Muscle layer of colon (tissue), 2 donors: ENCODE data around the gene LRP1.

Experiments
- H3K27ac ChIP-seq: one replicate; pipeline ENCODE4 v1.7.0; 2013; ENCODE audit warnings: low read depth, mild to moderate bottlenecking, low read length, moderate library complexity
- H3K27me3 ChIP-seq, 2 donors: one replicate each; pipeline ENCODE4 v1.7.0; 2013; ENCODE audit warnings: low read length in 2 of 2, mild to moderate bottlenecking in 2 of 2; ENCODE audit not compliant: insufficient read depth in 2 of 2, control insufficient read depth in 1 of 2
- H3K36me3 ChIP-seq: one replicate; pipeline ENCODE4 v1.7.0; 2013; ENCODE audit warnings: mild to moderate bottlenecking, low read length; ENCODE audit not compliant: insufficient read depth
- H3K4me1 ChIP-seq: one replicate; pipeline ENCODE4 v1.7.0; 2013; ENCODE audit warnings: mild to moderate bottlenecking, low read length; ENCODE audit not compliant: insufficient read depth
- H3K4me3 ChIP-seq, 2 donors: one replicate each; pipeline ENCODE4 v1.7.0; 2013; ENCODE audit warnings: low read length in 2 of 2, low read depth in 1 of 2, mild to moderate bottlenecking in 1 of 2, moderate library complexity in 1 of 2
- H3K9ac ChIP-seq: one replicate; pipeline ENCODE4 v1.7.0; 2013; ENCODE audit warnings: low read length
- H3K9me3 ChIP-seq: one replicate; pipeline ENCODE4 v1.7.0; 2013; ENCODE audit warnings: mild to moderate bottlenecking, low read length
- donor health status: abdominal sarcoma.
- donor health status: Adenocarcinoma of cecum.

Gene LRP1

GRCh38 chr12:57164454-57164853 is 36.2 kb downstream of the LRP1 start:
- H3K9me3 ChIP-seq = no peaks in the 10 kb centered on the region
- H3K27me3 ChIP-seq = no peaks in the 10 kb centered on the region
- peaks cover 88% of the 10 kb centered on the region for H3K36me3 ChIP-seq
- H3K27ac ChIP-seq = no peak overlapping the region
- H3K9ac ChIP-seq = no peak overlapping the region
- H3K4me1 ChIP-seq = no peaks in the 10 kb centered on the region
- no peak overlapping the region for H3K4me3 ChIP-seq

GRCh38 chr12:57164966-57165625 is 36.8 kb downstream of the LRP1 start:
- no peaks in the 10 kb centered on the region for H3K4me1 ChIP-seq
- H3K36me3 ChIP-seq = peaks cover 88% of the 10 kb centered on the region
- H3K9me3 ChIP-seq = no peaks in the 10 kb centered on the region
- H3K27ac ChIP-seq = no peak overlapping the region
- no peak overlapping the region for H3K9ac ChIP-seq
- H3K27me3 ChIP-seq = no peaks in the 10 kb centered on the region
- H3K4me3 ChIP-seq = no peak overlapping the region

GRCh38 chr12:57165741-57166140 is 37.5 kb downstream of the LRP1 start:
- Histone ChIP-seq H3K27me3 (no peaks in the 10 kb centered on the region), H3K27ac (no peak overlapping the region), H3K36me3 (peaks cover 87% of the 10 kb centered on the region), H3K9ac (no peak overlapping the region), H3K9me3 (no peaks in the 10 kb centered on the region), H3K4me1 (no peaks in the 10 kb centered on the region), H3K4me3 (no peak overlapping the region)

GRCh38 chr12:57166971-57167371 is 38.7 kb downstream of the LRP1 start:
- Histone ChIP-seq H3K4me1 (no peaks in the 10 kb centered on the region), H3K27me3 (no peaks in the 10 kb centered on the region), H3K4me3 (no peak overlapping the region), H3K36me3 (peaks cover 75% of the 10 kb centered on the region), H3K27ac (no peak overlapping the region), H3K9ac (no peak overlapping the region), H3K9me3 (no peaks in the 10 kb centered on the region)

GRCh38 chr12:57168058-57168457 is 39.8 kb downstream of the LRP1 start:
- Histone ChIP-seq H3K4me1 (no peaks in the 10 kb centered on the region), H3K27ac (no peak overlapping the region), H3K9me3 (no peaks in the 10 kb centered on the region), H3K9ac (no peak overlapping the region), H3K27me3 (no peaks in the 10 kb centered on the region), H3K4me3 (no peak overlapping the region), H3K36me3 (peaks cover 67% of the 10 kb centered on the region)

GRCh38 chr12:57169046-57169795 is 40.9 kb downstream of the LRP1 start:
- Histone ChIP-seq H3K36me3 (peaks cover 72% of the 10 kb centered on the region), H3K9ac (no peak overlapping the region), H3K4me3 (no peak overlapping the region), H3K27me3 (no peaks in the 10 kb centered on the region), H3K27ac (no peak overlapping the region), H3K9me3 (no peaks in the 10 kb centered on the region), H3K4me1 (no peaks in the 10 kb centered on the region)

- no peaks in the 10 kb centered on the region for H3K4me1 ChIP-seq
- H3K27me3 ChIP-seq = no peaks in the 10 kb centered on the region
- peaks cover 72% of the 10 kb centered on the region for H3K36me3 ChIP-seq
- H3K9ac ChIP-seq = no peak overlapping the region
- no peak overlapping the region for H3K27ac ChIP-seq
- H3K4me3 ChIP-seq = no peak overlapping the region
- no peaks in the 10 kb centered on the region for H3K9me3 ChIP-seq
Measured at GRCh38 chr12:57169969-57170368, 41.7 kb downstream of the LRP1 start.

- Histone ChIP-seq H3K27ac (no peak overlapping the region), H3K9me3 (no peaks in the 10 kb centered on the region), H3K36me3 (peaks cover 72% of the 10 kb centered on the region), H3K27me3 (no peaks in the 10 kb centered on the region), H3K4me1 (peaks cover 4% of the 10 kb centered on the region), H3K9ac (no peak overlapping the region), H3K4me3 (no peak overlapping the region)
Measured at GRCh38 chr12:57170408-57170807, 42.1 kb downstream of the LRP1 start.

- peaks cover 69% of the 10 kb centered on the region for H3K36me3 ChIP-seq
- H3K27ac ChIP-seq = no peak overlapping the region
- H3K9me3 ChIP-seq = no peaks in the 10 kb centered on the region
- H3K9ac ChIP-seq = no peak overlapping the region
- H3K4me3 ChIP-seq = no peak overlapping the region
- H3K27me3 ChIP-seq = no peaks in the 10 kb centered on the region
- peaks cover 8% of the 10 kb centered on the region for H3K4me1 ChIP-seq
Measured at GRCh38 chr12:57170927-57171326, 42.6 kb downstream of the LRP1 start.

- H3K27ac ChIP-seq = no peak overlapping the region
- peaks cover 8% of the 10 kb centered on the region for H3K4me1 ChIP-seq
- H3K4me3 ChIP-seq = no peak overlapping the region
- H3K9me3 ChIP-seq = no peaks in the 10 kb centered on the region
- H3K9ac ChIP-seq = no peak overlapping the region
- H3K36me3 ChIP-seq = peaks cover 70% of the 10 kb centered on the region
- H3K27me3 ChIP-seq = no peaks in the 10 kb centered on the region
Measured at GRCh38 chr12:57171668-57172067, 43.4 kb downstream of the LRP1 start.

- H3K4me1 ChIP-seq = peaks cover 8% of the 10 kb centered on the region
- no peak overlapping the region for H3K4me3 ChIP-seq
- no peak overlapping the region for H3K9ac ChIP-seq
- H3K9me3 ChIP-seq = no peaks in the 10 kb centered on the region
- no peaks in the 10 kb centered on the region for H3K27me3 ChIP-seq
- no peak overlapping the region for H3K27ac ChIP-seq
- peaks cover 69% of the 10 kb centered on the region for H3K36me3 ChIP-seq
Measured at GRCh38 chr12:57173089-57173488, 44.8 kb downstream of the LRP1 start.

GRCh38 chr12:57173683-57174082 is 45.4 kb downstream of the LRP1 start:
- peaks cover 8% of the 10 kb centered on the region for H3K4me1 ChIP-seq
- H3K36me3 ChIP-seq = peaks cover 67% of the 10 kb centered on the region
- no peak overlapping the region for H3K27ac ChIP-seq
- H3K9ac ChIP-seq = no peak overlapping the region
- no peak overlapping the region for H3K4me3 ChIP-seq
- no peaks in the 10 kb centered on the region for H3K9me3 ChIP-seq
- H3K27me3 ChIP-seq = no peaks in the 10 kb centered on the region
